Pancreas (tissue), 10 donors: ENCODE data around the gene RCSD1. TPM values are rescaled to one million over a fixed set of nuclear protein-coding genes. Genes with fewer than 3 reads are reported as not detected.
"Not testable (repeated sequence)": the region's sequence is repeated elsewhere in the genome, so short reads cannot be mapped to it uniquely, and the experiment has no call there.

Experiments used
- ATAC-seq, 4 donors: fragments of 200-7000 bp; cut with Tn5 transposase; one replicate each; pipeline versions ENCODE4 v1.8.0 to v1.9.1; 2020; ENCODE audit warnings: mild to moderate bottlenecking in 4 of 4, moderate library complexity in 4 of 4
- DNase-seq, 6 donors: peaks; one replicate each; pipeline ENCODE4 v3.0.0-alpha.2; 2020
- FAIRE-seq: peaks from 2 replicates; lab custom pipeline; 2012; peaks lifted over from hg19 to GRCh38; lab: Jason Lieb, UNC
- H3K27ac ChIP-seq, 4 donors: fragments of 200-600 bp; sonication (generic); 1 replicate in 3 of 4; 2 replicates in 1 of 4; pipeline versions ENCODE4 v1.5.0 to v1.8.0; 2020
- H3K27me3 ChIP-seq, 4 donors: fragments of 200-600 bp; one replicate each; pipeline ENCODE4 v1.8.0; 2021
- H3K36me3 ChIP-seq, 3 donors: fragments of 200-600 bp; sonication (generic) in 1 of 3; one replicate each; pipeline versions ENCODE4 v1.5.0 to v1.8.0; 2020 to 2021
- H3K4me1 ChIP-seq, 3 donors: fragments of 200-600 bp; one replicate each; pipeline ENCODE4 v1.8.0; 2021
- H3K4me3 ChIP-seq, 4 donors: fragments of 200-600 bp; sonication (generic) in 2 of 4; one replicate each; pipeline versions ENCODE4 v1.5.0 to v1.8.0; 2020 to 2021
- H3K9me3 ChIP-seq, 4 donors: fragments of 200-600 bp; one replicate each; pipeline ENCODE4 v1.8.0; 2021
- CTCF ChIP-seq, 4 donors: fragments of 200-600 bp; sonication (generic) in 3 of 4; IDR thresholded peaks; one replicate each; pipeline versions ENCODE4 v1.5.0 to v1.8.0; 2021; ENCODE audit warnings: antibody characterized with exemption in 4 of 4
- WGBS, 2 donors: extraction: QIAGEN DNeasy Blood & Tissue Kit; methylation state at CpG; one replicate each; pipeline ENCODE4 v1.1.7; 2013; 5-methylcytosine and 5-hydroxymethylcytosine counted together
- intact Hi-C, 3 donors: fragments of 100-400 bp; cut with DNase I; formaldehyde crosslinking; loops; one replicate each; pipeline versions ENCODE4 v1.11.1 to v1.14.2; 2022
- polyA plus RNA-seq, 2 donors: library from polyadenylated mRNA; stranded (reverse); fragments of 200-250 nt; gene quantifications; one replicate each; pipeline ENCODE4 v1.2.3, GENCODE V29; 2013
- total RNA-seq, 6 donors: library from RNA; stranded (reverse); fragmentation: NEBNext Ultra II Directional in 4 of 6; extraction: Animal tissue kit (Norgen Biotek cat#: 25700) in 4 of 6; gene quantifications; one replicate each; pipeline versions ENCODE4 v1.2.1 to v1.2.4, GENCODE V29; 2021 to 2023
- donor health status: healthy with polysubstance abuse.
- donor health status: DM: no; HTN: no; CAD: no; lungs with moderate emphysema.
- donor health status: DM: no; HTN: no; CAD: no.
- donor health status: control.
- donor health status: control.
- donor health status: Bipolar disorder and iron deficiency.
- donor health status: DM: yes; HTN: yes; CAD: no.
- donor health status: DM: no; HTN: no; CAD: no.
- donor health status: DM: no; HTN: no; CAD: no.
- donor health status: DM: yes; HTN: yes; CAD: no.

RCSD1 gene
- total and polyA plus RNA-seq, 8 donors, result 0.59 to 6.7 (median 1.6) TPM

GRCh38 chr1:167738158-167738557 lies 108.1 kb downstream of the RCSD1 start:
- Histone ChIP-seq H3K27me3 (no peaks in the 10 kb centered on the region), H3K4me3 (no peak overlapping the region), H3K27ac (no peak overlapping the region), H3K9me3 (no peaks in the 10 kb centered on the region), H3K4me1 (peaks cover 0 to 5% (median 0%) of the 10 kb centered on the region in 3 donors), H3K36me3 (no peaks in the 10 kb centered on the region)
- no peak for TF ChIP-seq CTCF (IDR thresholded peaks at IDR 0.05)
- 97 to 98% methylated on average over 8 of the region's 8 CpGs for WGBS, 2 donors
- FAIRE-seq (no peak), ATAC-seq (no peak), DNase-seq (no peak)
- intact Hi-C loops, result no loop called here

GRCh38 chr1:167739752-167740151 lies 109.7 kb downstream of the RCSD1 start:
- Histone ChIP-seq H3K27me3 (no peaks in the 10 kb centered on the region), H3K9me3 (no peaks in the 10 kb centered on the region), H3K27ac (no peak overlapping the region), H3K4me3 (no peak overlapping the region), H3K4me1 (peaks cover 0 to 5% (median 0%) of the 10 kb centered on the region in 3 donors), H3K36me3 (no peaks in the 10 kb centered on the region)
- intact Hi-C loops, result no loop called here
- TF ChIP-seq CTCF (IDR thresholded peaks at IDR 0.05), result no peak
- no peak for FAIRE-seq
- WGBS, 2 donors, result 68 to 73% methylated on average over 3 of the region's 3 CpGs
- no peak for ATAC-seq
- DNase-seq, result no peak

- intact Hi-C loops, H3K4me3 ChIP-seq, H3K36me3 ChIP-seq, H3K4me1 ChIP-seq, H3K27ac ChIP-seq, DNase-seq, H3K9me3 ChIP-seq, H3K27me3 ChIP-seq, ATAC-seq, FAIRE-seq: not testable (repeated sequence)
- WGBS, 2 donors, result 98% methylated on average over 7 of the region's 7 CpGs
Measured at GRCh38 chr1:167741103-167741502, 111.1 kb downstream of the RCSD1 start.

GRCh38 chr1:167742392-167743057 lies 112.5 kb downstream of the RCSD1 start:
- H3K4me3 ChIP-seq, H3K4me1 ChIP-seq, FAIRE-seq, H3K27me3 ChIP-seq, H3K9me3 ChIP-seq, DNase-seq, H3K27ac ChIP-seq, H3K36me3 ChIP-seq, intact Hi-C loops, ATAC-seq: not testable (repeated sequence)
- WGBS, 2 donors, result 98% methylated on average over 1 of the region's 1 CpG

GRCh38 chr1:167744901-167745300 lies 114.9 kb downstream of the RCSD1 start:
- DNase-seq, result no peak
- FAIRE-seq, result no peak
- no peaks in the 10 kb centered on the region for H3K9me3 ChIP-seq
- no peak overlapping the region for H3K27ac ChIP-seq
- peaks cover 0 to 11% (median 7%) of the 10 kb centered on the region in 3 donors for H3K4me1 ChIP-seq
- no peak overlapping the region for H3K4me3 ChIP-seq
- 94 to 99% methylated on average over 3 of the region's 3 CpGs for WGBS, 2 donors
- no peak for TF ChIP-seq CTCF (IDR thresholded peaks at IDR 0.05)
- no peaks in the 10 kb centered on the region for H3K36me3 ChIP-seq
- no peak for ATAC-seq
- no peaks in the 10 kb centered on the region for H3K27me3 ChIP-seq
- intact Hi-C loops, result no loop called here

- Histone ChIP-seq H3K9me3 (no peaks in the 10 kb centered on the region), H3K27me3 (no peaks in the 10 kb centered on the region), H3K36me3 (no peaks in the 10 kb centered on the region), H3K4me3 (no peak overlapping the region), H3K27ac (no peak overlapping the region), H3K4me1 (peaks cover 0 to 11% (median 7%) of the 10 kb centered on the region in 3 donors)
- DNase-seq, result no peak
- ATAC-seq, result no peak
- intact Hi-C loops, result no loop called here
- no peak for TF ChIP-seq CTCF (IDR thresholded peaks at IDR 0.05)
- no peak for FAIRE-seq
- 83 to 93% methylated on average over 5 of the region's 5 CpGs for WGBS, 2 donors
Measured at GRCh38 chr1:167746013-167746672, 116.1 kb downstream of the RCSD1 start.
